GM18526 (cell line): ENCODE data around the gene SAXO1.

Source experiments
- POLR2A ChIP-seq: IDR thresholded peaks from 3 replicates; pipeline ENCODE4 v1.6.1; 2011; ENCODE audit not compliant: insufficient read length; ENCODE audit errors: extremely low read depth

The SAXO1 gene

GRCh38 chr9:19020886-19021455 lies 12.0 kb downstream of the SAXO1 start:
- no peak for TF ChIP-seq POLR2A

GRCh38 chr9:19018201-19018600 lies 14.8 kb downstream of the SAXO1 start:
- TF ChIP-seq POLR2A, result no peak

DNA sequence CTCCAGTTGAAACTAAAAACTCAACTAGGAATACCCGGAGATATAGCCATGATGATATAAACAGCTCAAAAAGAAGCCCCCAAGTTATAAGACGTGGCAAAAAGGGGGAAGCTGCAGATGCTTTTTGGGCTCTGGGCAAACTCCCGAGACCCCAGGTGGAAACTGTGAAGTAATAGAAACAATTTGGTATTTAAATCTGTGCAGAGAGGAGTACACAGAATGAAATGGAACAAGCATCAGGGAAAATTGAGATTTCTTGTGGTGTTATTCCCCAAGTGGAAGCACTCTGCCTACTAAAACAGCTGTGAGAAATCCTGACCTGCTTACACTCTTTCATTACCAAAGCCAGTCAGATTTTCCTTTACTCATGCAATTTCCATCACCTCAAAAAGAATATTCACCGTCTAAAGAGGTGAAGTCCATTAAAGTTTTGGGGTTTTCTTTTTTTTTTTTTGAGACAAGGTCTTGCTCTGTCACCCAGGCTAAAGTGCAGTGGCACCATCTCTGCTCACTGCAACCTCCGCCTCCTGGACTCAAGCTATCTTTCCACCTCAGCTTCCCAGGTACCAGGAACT lies 23.5 kb downstream of the SAXO1 start:
- TF ChIP-seq POLR2A, result no peak

GRCh38 chr9:19000133-19000532 lies 32.9 kb downstream of the SAXO1 start:
- no peak for TF ChIP-seq POLR2A

DNA sequence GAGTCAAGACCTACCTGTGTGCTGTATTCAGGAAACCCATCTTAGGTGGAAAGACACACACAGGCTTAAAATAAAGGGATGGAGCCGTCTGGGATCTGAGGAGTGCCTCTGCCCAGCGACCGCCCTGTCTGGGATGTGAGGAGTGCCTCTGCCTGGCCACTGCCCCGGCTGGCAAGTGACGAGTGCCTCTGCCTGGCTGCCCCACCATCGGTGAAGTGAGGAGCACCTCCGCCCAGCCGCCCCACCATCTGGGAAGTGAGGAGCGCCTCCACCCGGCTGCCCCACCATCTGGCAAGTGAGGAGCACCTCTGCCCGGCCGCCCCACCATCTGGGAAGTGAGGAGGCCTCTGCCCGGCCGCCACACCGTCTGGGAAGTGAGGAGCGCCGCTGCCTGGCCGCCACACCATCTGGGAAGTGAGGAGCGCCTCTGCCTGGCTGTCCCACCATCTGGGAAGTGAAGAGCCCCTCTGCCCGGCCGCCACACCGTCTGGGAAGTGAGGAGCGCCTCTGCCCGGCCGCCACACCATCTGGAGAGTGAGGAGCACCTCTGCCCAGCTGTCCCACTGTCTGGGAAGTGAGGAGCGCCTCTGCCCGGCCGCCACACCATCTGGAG lies 33.7 kb downstream of the SAXO1 start:
- no peak for TF ChIP-seq POLR2A

DNA sequence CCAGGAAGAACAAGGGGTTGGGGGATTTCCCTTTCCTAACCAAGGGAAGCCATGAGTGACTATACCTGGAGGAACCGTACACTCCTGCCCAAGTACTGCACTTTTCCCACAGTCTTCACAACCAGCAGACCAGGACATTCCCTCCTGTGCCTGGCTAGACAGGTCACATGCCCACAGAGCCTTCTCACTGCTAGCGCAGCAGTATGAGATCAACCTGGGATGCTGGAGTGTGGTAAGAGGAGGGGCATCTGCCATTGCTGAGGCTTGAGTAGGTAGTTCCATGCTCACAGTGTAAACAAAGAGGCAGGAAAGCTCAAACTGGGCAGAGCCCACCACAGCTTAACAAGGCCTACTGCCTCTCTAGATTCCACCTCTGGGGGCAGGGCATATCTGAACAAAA lies 35.9 kb downstream of the SAXO1 start:
- TF ChIP-seq POLR2A, result no peak

DNA sequence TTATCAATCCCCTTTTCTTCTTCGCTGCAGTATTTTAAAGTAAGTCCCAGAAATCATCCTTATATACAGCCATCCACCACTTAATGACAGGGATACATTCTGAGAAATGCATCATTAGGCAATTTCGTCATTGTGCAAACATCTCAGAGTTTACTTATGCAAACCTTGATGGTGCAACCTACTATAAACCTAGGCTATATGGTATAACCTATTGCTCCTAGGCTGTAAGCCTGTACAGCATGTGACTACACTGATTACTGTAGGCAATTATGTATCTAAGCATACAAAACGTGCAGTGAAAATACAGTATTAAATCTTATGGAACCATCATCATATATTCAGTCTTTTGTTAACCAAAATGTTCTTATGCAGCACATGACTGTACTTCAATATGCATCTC lies 36.8 kb downstream of the SAXO1 start:
- TF ChIP-seq POLR2A, result no peak

- TF ChIP-seq POLR2A, result no peak
Observed at GRCh38 chr9:18994263-18994916, 38.6 kb downstream of the SAXO1 start.

GRCh38 chr9:18990494-18990893 lies 42.5 kb downstream of the SAXO1 start:
- no peak for TF ChIP-seq POLR2A

- TF ChIP-seq POLR2A, result no peak
Observed at GRCh38 chr9:18989865-18990264, 43.1 kb downstream of the SAXO1 start.

DNA sequence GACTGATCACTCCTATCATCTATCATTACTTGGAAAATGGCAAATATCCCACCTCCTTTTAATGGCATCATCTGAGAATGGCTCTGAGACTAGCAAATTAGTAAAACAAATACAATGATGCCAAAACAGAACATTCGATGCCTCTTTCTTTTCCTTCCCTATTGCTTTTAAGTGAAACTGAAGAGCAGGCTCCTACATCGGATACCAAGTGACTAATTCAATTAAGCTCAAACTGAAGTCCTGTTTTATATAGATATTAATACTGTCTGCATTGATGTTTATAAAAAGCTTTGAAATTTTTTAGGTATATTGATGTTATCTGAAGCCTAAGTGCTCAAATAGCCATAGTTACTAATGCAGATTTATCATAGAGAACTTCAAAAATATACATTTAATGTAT lies 43.9 kb downstream of the SAXO1 start:
- no peak for TF ChIP-seq POLR2A

- no peak for TF ChIP-seq POLR2A
Observed at GRCh38 chr9:18988003-18988402, 45.0 kb downstream of the SAXO1 start.

DNA sequence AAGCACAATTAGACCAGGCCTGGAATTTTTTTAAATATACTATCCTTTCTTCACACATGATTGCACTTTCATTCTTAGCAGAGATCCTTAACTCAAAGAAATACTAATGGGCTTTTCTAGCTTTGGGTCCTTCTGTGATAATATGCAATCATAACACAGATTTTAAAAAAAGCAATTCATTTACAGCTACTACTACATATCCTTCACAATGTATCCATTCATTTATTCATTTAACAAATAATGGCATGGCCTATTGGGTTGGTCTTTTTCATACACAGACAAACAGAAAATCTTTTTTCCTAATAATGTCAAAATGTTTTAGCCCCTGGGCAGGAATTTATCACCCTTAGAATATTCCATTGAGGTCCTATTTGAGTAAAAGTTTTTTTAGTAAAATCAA lies 47.0 kb downstream of the SAXO1 start:
- no peak for TF ChIP-seq POLR2A

DNA sequence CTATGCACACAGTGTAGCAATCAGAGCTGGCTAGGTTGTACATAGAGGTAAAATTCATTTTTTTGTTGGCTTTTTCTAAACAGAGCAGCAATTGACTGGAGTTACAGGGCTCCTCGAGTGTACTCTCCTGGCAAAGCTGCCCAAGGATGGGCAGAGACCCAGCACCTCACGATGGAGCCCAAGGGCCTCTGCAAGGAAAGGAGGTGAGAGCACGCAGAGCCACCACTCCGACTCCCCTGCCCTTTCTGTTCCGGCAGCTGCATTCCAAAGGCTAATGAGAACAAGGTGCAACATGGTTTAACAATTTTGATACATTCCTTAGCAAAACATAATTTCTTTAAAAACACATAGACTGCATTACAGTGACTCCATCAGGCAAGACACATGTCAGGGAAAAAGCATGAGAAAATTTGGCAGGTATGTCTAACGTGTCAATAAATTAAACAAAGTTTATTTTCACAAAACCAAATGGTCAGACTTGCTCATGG lies 47.5 kb downstream of the SAXO1 start:
- TF ChIP-seq POLR2A, result no peak

DNA sequence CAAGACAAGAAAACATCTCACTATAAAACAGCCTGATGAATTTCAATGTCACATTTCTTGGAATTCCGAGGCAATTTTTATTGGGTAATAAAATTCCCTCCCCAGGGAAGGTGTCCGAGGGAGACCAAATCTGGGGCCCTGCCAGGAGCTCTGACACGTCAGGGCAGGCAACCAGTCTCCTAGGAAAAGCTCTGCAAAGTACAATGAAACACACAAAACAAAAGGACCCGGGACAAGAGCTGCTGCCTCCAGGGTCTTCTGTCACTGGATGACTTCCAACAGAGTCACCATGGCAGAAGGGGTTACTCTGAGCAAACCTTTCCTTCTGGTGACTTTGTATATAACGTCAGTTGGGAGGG lies 50.8 kb downstream of the SAXO1 start:
- no peak for TF ChIP-seq POLR2A

DNA sequence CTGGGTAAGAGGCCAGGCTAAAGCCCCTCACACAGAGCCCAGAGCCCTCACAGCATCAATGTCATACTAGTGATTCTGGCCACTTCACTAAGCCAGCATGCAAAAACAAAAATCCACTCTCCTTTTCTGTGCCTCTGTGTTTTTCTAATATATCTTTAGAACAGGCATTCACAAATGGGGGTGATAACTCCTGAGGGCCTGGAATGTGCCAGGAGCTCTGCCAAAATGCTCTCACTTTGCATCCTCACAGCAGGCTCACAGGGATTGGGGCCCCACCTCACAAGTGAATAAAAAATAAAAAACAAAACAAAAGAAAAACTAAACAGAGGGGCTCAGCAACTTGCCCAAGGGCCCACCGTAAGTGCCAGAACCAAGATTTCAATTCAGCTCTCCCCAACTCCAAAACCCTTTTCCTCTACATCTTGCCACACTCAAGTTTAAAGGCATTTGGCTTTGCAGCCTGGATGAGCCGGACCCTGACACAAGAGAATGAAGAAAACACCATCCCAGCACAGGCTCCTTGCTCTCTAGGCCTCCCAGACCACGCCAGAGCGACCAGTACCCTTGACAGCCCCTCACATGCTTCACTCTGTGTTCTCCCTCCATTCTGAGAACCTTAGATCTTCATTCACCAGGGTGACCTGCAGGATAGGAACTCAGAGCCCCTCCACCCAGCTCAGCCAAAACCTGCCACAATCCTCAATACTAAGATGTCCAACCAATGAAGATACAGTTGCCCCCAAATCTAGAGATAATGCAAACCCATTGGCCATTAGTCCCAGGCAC lies 51.3 kb downstream of the SAXO1 start:
- TF ChIP-seq POLR2A, result no peak

GRCh38 chr9:18980189-18980588 lies 52.8 kb downstream of the SAXO1 start:
- no peak for TF ChIP-seq POLR2A
